Adrenal gland (tissue), 5 donors: ENCODE measurements around the gene EXOC6.

Experiments
- POLR2A ChIP-seq, 2 donors: fragments of 450-650 bp; IDR thresholded peaks; one replicate each; pipeline ENCODE4 v1.6.1; 2017; ENCODE audit warnings: antibody characterized with exemption in 2 of 2, mild to moderate bottlenecking in 2 of 2, moderate library complexity in 1 of 2
- TF ChIP-seq, protein P1 (sequence below), 6 experiments: fragments of 450-650 bp in 4 of 6; fragments of 200-600 bp in 2 of 6; sonication (generic) in 1 of 6; IDR thresholded peaks; 1 replicate in 5 of 6; 2 replicates in 1 of 6; pipeline versions ENCODE4 v1.5.1 to v1.8.0; 2016 to 2021; ENCODE audit warnings: antibody characterized with exemption in 6 of 6, mild to moderate bottlenecking in 2 of 6, moderate library complexity in 1 of 6
- donor health status: DM: no; HTN: no; CAD: no.

DNA sequence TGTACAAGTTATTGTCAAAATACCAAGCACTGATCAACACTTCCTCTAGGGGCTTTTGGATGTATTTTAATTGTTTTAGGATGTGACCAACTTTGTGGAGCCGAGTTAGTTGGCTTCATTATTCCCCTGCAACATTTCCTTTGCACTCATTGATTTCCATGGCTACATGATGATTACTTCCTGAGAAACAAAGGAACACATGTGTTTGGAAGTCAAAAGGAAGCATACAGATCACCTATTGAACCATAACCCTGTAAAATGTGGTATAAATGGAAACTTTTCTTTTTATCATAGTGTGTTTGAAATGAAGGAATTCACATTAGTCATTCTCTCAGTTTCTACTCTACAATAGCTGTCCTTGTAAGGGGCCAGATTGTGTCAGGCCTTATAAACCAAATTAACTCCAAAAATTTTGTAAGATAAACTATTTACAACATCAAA lies 32.2 kb upstream of the EXOC6 start:
- TF ChIP-seq, protein P1, sequence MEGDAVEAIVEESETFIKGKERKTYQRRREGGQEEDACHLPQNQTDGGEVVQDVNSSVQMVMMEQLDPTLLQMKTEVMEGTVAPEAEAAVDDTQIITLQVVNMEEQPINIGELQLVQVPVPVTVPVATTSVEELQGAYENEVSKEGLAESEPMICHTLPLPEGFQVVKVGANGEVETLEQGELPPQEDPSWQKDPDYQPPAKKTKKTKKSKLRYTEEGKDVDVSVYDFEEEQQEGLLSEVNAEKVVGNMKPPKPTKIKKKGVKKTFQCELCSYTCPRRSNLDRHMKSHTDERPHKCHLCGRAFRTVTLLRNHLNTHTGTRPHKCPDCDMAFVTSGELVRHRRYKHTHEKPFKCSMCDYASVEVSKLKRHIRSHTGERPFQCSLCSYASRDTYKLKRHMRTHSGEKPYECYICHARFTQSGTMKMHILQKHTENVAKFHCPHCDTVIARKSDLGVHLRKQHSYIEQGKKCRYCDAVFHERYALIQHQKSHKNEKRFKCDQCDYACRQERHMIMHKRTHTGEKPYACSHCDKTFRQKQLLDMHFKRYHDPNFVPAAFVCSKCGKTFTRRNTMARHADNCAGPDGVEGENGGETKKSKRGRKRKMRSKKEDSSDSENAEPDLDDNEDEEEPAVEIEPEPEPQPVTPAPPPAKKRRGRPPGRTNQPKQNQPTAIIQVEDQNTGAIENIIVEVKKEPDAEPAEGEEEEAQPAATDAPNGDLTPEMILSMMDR (IDR thresholded peaks at IDR 0.05): peak in 1 of 6 experiments; percentile 11
- TF ChIP-seq POLR2A (IDR thresholded peaks at IDR 0.05): no peak
